ENCODE results near the gene FASTK. TPM values are rescaled to one million over a fixed set of nuclear protein-coding genes. Genes with fewer than 3 reads are reported as not detected.

Gene FASTK
- total and polyA plus RNA-seq, 2 of the 4 experiments (the other 2 are of a cell fraction), result 53.8 to 115 TPM

- Histone ChIP-seq H3K4me2 (ENCODE audit: low read depth, low read length) (no peak overlapping the region), H3K27ac (ENCODE audit: insufficient read depth, low read length) (no peak overlapping the region), H3K9ac (ENCODE audit: low read depth, low read length) (no peak overlapping the region), H3K9me3 (ENCODE audit: control insufficient read depth, insufficient read depth, low read length) (no peaks in the 10 kb centered on the region), H2AK5ac (ENCODE audit: low read depth, low read length) (no peak overlapping the region), H3K4ac (ENCODE audit: low read depth, low read length) (no peak overlapping the region), H3K36me3 (ENCODE audit: control insufficient read depth, insufficient read depth, low read length) (peaks cover 12% of the 10 kb centered on the region; the same call in 1 of the 2 replicates), H2AFZ (replicated peaks; ENCODE audit: low read length, poor library complexity) (no peak overlapping the region), H4K8ac (ENCODE audit: low read depth in 2 of 2, low read length in 2 of 2) (no peak overlapping the region), H2BK20ac (ENCODE audit: low read depth, low read length) (no peak overlapping the region), H4K5ac (ENCODE audit: low read depth, low read length) (no peak overlapping the region), H3K79me1 (ENCODE audit: low read depth in 1 of 2, low read length in 2 of 2) (no peaks in the 10 kb centered on the region), H3K23ac (ENCODE audit: low read depth, low read length) (no peak overlapping the region), H2AK9ac (replicated peaks; ENCODE audit: low read depth, low read length, poor library complexity) (peak overlapping the region; percentile 72), H3K14ac (replicated peaks; ENCODE audit: low read depth, low read length) (no peak overlapping the region), H3K18ac (ENCODE audit: low read depth, low read length) (no peak overlapping the region), H3K4me3 (ENCODE audit: insufficient read depth, low read depth, low read length) (no peak overlapping the region), H3K9me1 (ENCODE audit: insufficient read depth, low read length) (peaks cover 6% of the 10 kb centered on the region; the same call in 1 of the 2 replicates), H2BK5ac (ENCODE audit: low read depth, low read length, poor library complexity, severe bottlenecking) (no peak overlapping the region), H3K27me3 (ENCODE audit: control insufficient read depth, insufficient read depth, low read length) (no peaks in the 10 kb centered on the region; the same call in 1 of the 2 replicates), H2BK120ac (ENCODE audit: low read depth, low read length) (no peak overlapping the region), H4K20me1 (ENCODE audit: insufficient read depth, low read length) (peaks cover 18% of the 10 kb centered on the region), H4K91ac (ENCODE audit: insufficient read depth, low read depth, low read length) (no peak overlapping the region), H2BK15ac (ENCODE audit: low read depth, low read length) (no peak overlapping the region), H3K56ac (ENCODE audit: extremely low read depth, insufficient read depth, low read length) (no peak overlapping the region), H3K4me1 (ENCODE audit: control insufficient read depth, insufficient read depth, low read length) (peaks cover 11% of the 10 kb centered on the region; the same call in 1 of the 2 replicates)
- no peak for TF ChIP-seq CTCF (conservative IDR thresholded peaks at IDR 0.05; ENCODE audit: low read depth, low read length)
- no peak for TF ChIP-seq FOS (IDR thresholded peaks at IDR 0.05; ENCODE audit: low read depth, low read length)
- TF ChIP-seq MAFK (IDR thresholded peaks at IDR 0.05; ENCODE audit: low read depth, low read length), result no peak
- no peak for TF ChIP-seq USF2 (IDR thresholded peaks at IDR 0.05; ENCODE audit: low read depth, low read length)
- no peak for TF ChIP-seq RCOR1 (IDR thresholded peaks at IDR 0.05; ENCODE audit: insufficient replicate concordance, low read length)
- no peak for TF ChIP-seq CEBPB (IDR thresholded peaks at IDR 0.05; ENCODE audit: low read depth, low read length)
- in situ Hi-C loops (cut with MboI; ENCODE audit: low sequenced_read_pairs), result no loop called here
- ATAC-seq (ENCODE audit: low read depth), result no peak
- no TSS peak for BruUV-seq (replicated peaks)
- ChIA-PET POLR2A (ENCODE audit: unreplicated experiment) (no interaction called here), CTCF (no interaction called here)
- dilution Hi-C loops (cut with HindIII; ENCODE audit: low sequenced_read_pairs, unreplicated experiment), result no loop called here
- intact Hi-C loops (cut with micrococcal nuclease), result no loop called here
- 92% methylated on average over 4 of the region's 9 CpGs; no CpG with 5 or more reads in 1 of the 2 experiments for WGBS, 2 experiments (ENCODE audit: extremely low coverage in 2 of 2, insufficient read length in 1 of 2)
- DNase-seq, result no peak
Measured at GRCh38 chr7:151045967-151046366, 34.6 kb downstream of the FASTK start.
